ENCODE results near the gene ASB2. TPM values are rescaled to one million over a fixed set of nuclear protein-coding genes. Genes with fewer than 3 reads are reported as not detected.

ASB2 gene
- total RNA-seq, 2 experiments from 2014 or later: 20.7 to 21.1 TPM

- no peak overlapping the region for H3K27ac Mint-ChIP-seq
- H3K36me3 Mint-ChIP-seq (ENCODE audit: low read depth): no peaks in the 10 kb centered on the region
- H3K4me3 Mint-ChIP-seq: no peak overlapping the region
- no peaks in the 10 kb centered on the region for H3K4me1 Mint-ChIP-seq
- no peaks in the 10 kb centered on the region for H3K9me3 Mint-ChIP-seq
- no peak for DNase-seq
- ChIA-PET CTCF (interaction anchor here (1.6 to 2.1 kb wide), 2 partner anchors 9 to 13 kb away, joined by 4 to 8 read pairs; no protein-coding TSS in a partner anchor), POLR2A (no interaction called here)
- no peaks in the 10 kb centered on the region for H3K27me3 Mint-ChIP-seq
Observed at GRCh38 chr14:93926245-93926872, 50.0 kb downstream of the ASB2 start.

- CTCF ChIA-PET: interaction anchor here (0.9 to 2.1 kb wide), 3 partner anchors 10 to 79 kb away, joined by 4 to 5 read pairs (median 5); no protein-coding TSS in a partner anchor
- H3K9me3 Mint-ChIP-seq: no peaks in the 10 kb centered on the region
- POLR2A ChIA-PET: no interaction called here
- H3K4me1 Mint-ChIP-seq: no peaks in the 10 kb centered on the region
- no peak for DNase-seq
- no peaks in the 10 kb centered on the region for H3K36me3 Mint-ChIP-seq (ENCODE audit: low read depth)
- no peak overlapping the region for H3K27ac Mint-ChIP-seq
- H3K4me3 Mint-ChIP-seq: no peak overlapping the region
- no peaks in the 10 kb centered on the region for H3K27me3 Mint-ChIP-seq
Observed at GRCh38 chr14:93925374-93925895, 50.9 kb downstream of the ASB2 start.

- Mint-ChIP-seq H3K27ac (no peak overlapping the region), H3K4me1 (no peaks in the 10 kb centered on the region), H3K27me3 (peaks cover under 1% of the 10 kb centered on the region), H3K4me3 (no peak overlapping the region), H3K9me3 (peaks cover under 1% of the 10 kb centered on the region), H3K36me3 (ENCODE audit: low read depth) (no peaks in the 10 kb centered on the region)
- CTCF ChIA-PET: interaction anchor here (0.9 to 2.1 kb wide), 3 partner anchors 10 to 80 kb away, joined by 4 to 5 read pairs (median 5); no protein-coding TSS in a partner anchor
- DNase-seq: no peak
- POLR2A ChIA-PET: no interaction called here
Observed at GRCh38 chr14:93924592-93925355, 51.6 kb downstream of the ASB2 start.

GRCh38 chr14:93923626-93924025 is 52.7 kb downstream of the ASB2 start:
- Mint-ChIP-seq H3K9me3 (peaks cover 4% of the 10 kb centered on the region), H3K4me3 (no peak overlapping the region), H3K36me3 (ENCODE audit: low read depth) (no peaks in the 10 kb centered on the region), H3K4me1 (no peaks in the 10 kb centered on the region), H3K27me3 (peaks cover 2% of the 10 kb centered on the region), H3K27ac (no peak overlapping the region)
- no peak for DNase-seq
- ChIA-PET POLR2A (no interaction called here), CTCF (interaction anchor here (0.7 to 2.1 kb wide), 5 partner anchors 9 to 81 kb away, joined by 3 to 8 read pairs (median 4); no protein-coding TSS in a partner anchor)

GRCh38 chr14:93921001-93921806 is 55.2 kb downstream of the ASB2 start:
- Mint-ChIP-seq H3K9me3 (peaks cover 6% of the 10 kb centered on the region), H3K4me3 (no peak overlapping the region), H3K27ac (no peak overlapping the region), H3K36me3 (ENCODE audit: low read depth) (no peaks in the 10 kb centered on the region), H3K27me3 (peaks cover 3% of the 10 kb centered on the region), H3K4me1 (no peaks in the 10 kb centered on the region)
- ChIA-PET POLR2A (no interaction called here), CTCF (interaction anchor here (1.3 kb wide), 1 partner anchor 12 kb away, joined by 3 read pairs; no protein-coding TSS in a partner anchor)
- DNase-seq: no peak

- H3K4me3 Mint-ChIP-seq: no peak overlapping the region
- peaks cover 2% of the 10 kb centered on the region for H3K36me3 Mint-ChIP-seq (ENCODE audit: low read depth)
- POLR2A ChIA-PET: no interaction called here
- peaks cover 3% of the 10 kb centered on the region for H3K27me3 Mint-ChIP-seq
- H3K27ac Mint-ChIP-seq: no peak overlapping the region
- no peak for DNase-seq
- peaks cover 13% of the 10 kb centered on the region for H3K4me1 Mint-ChIP-seq
- H3K9me3 Mint-ChIP-seq: peaks cover 21% of the 10 kb centered on the region
- CTCF ChIA-PET: interaction anchor here (1.6 kb wide), 1 partner anchor 23 kb away, joined by 4 read pairs; no protein-coding TSS in a partner anchor
Observed at GRCh38 chr14:93917141-93917540, 59.2 kb downstream of the ASB2 start.

- Mint-ChIP-seq H3K9me3 (peaks cover 21% of the 10 kb centered on the region), H3K4me1 (peaks cover 13% of the 10 kb centered on the region), H3K4me3 (no peak overlapping the region), H3K27ac (no peak overlapping the region), H3K27me3 (peaks cover 3% of the 10 kb centered on the region), H3K36me3 (ENCODE audit: low read depth) (peaks cover 2% of the 10 kb centered on the region)
- POLR2A ChIA-PET: no interaction called here
- CTCF ChIA-PET: interaction anchor here (1.6 kb wide), 1 partner anchor 24 kb away, joined by 4 read pairs; no protein-coding TSS in a partner anchor
- DNase-seq: no peak
Observed at GRCh38 chr14:93916498-93916897, 59.9 kb downstream of the ASB2 start.

GRCh38 chr14:93915800-93916199 is 60.6 kb downstream of the ASB2 start:
- Mint-ChIP-seq H3K27ac (no peak overlapping the region), H3K27me3 (peaks cover 3% of the 10 kb centered on the region), H3K36me3 (ENCODE audit: low read depth) (peaks cover 2% of the 10 kb centered on the region), H3K9me3 (peaks cover 21% of the 10 kb centered on the region), H3K4me3 (no peak overlapping the region), H3K4me1 (peaks cover 13% of the 10 kb centered on the region)
- DNase-seq: no peak
- ChIA-PET POLR2A (no interaction called here), CTCF (interaction anchor here (0.9 to 1.4 kb wide), 2 partner anchors 9 to 23 kb away, joined by 3 to 5 read pairs; no protein-coding TSS in a partner anchor)

GRCh38 chr14:93915070-93915705 is 61.2 kb downstream of the ASB2 start:
- no peak for DNase-seq
- ChIA-PET CTCF (interaction anchor here (0.9 to 1.4 kb wide), 3 partner anchors 8 to 24 kb away, joined by 3 to 5 read pairs (median 3); no protein-coding TSS in a partner anchor), POLR2A (no interaction called here)
- H3K27me3 Mint-ChIP-seq: peaks cover 3% of the 10 kb centered on the region
- H3K4me3 Mint-ChIP-seq: no peak overlapping the region
- peaks cover 13% of the 10 kb centered on the region for H3K4me1 Mint-ChIP-seq
- peaks cover 21% of the 10 kb centered on the region for H3K9me3 Mint-ChIP-seq
- H3K36me3 Mint-ChIP-seq (ENCODE audit: low read depth): peaks cover 2% of the 10 kb centered on the region
- no peak overlapping the region for H3K27ac Mint-ChIP-seq

GRCh38 chr14:93914278-93914677 is 62.1 kb downstream of the ASB2 start:
- Mint-ChIP-seq H3K36me3 (ENCODE audit: low read depth) (peaks cover 2% of the 10 kb centered on the region), H3K4me3 (no peak overlapping the region), H3K4me1 (peaks cover 13% of the 10 kb centered on the region), H3K27me3 (peaks cover 1% of the 10 kb centered on the region), H3K27ac (peak overlapping the region; percentile 59), H3K9me3 (peaks cover 17% of the 10 kb centered on the region)
- peak; percentile 41 for DNase-seq
- POLR2A ChIA-PET: no interaction called here
- CTCF ChIA-PET: interaction anchor here (1.0 kb wide), 1 partner anchor 9 kb away, joined by 3 read pairs; no protein-coding TSS in a partner anchor

GRCh38 chr14:93912782-93913181 is 63.6 kb downstream of the ASB2 start:
- no peak overlapping the region for H3K4me3 Mint-ChIP-seq
- no peak for DNase-seq
- H3K4me1 Mint-ChIP-seq: peaks cover 13% of the 10 kb centered on the region
- no peak overlapping the region for H3K27ac Mint-ChIP-seq
- peaks cover 2% of the 10 kb centered on the region for H3K36me3 Mint-ChIP-seq (ENCODE audit: low read depth)
- CTCF ChIA-PET: interaction anchor here (1.0 kb wide), 1 partner anchor 17 kb away, joined by 3 read pairs; no protein-coding TSS in a partner anchor
- POLR2A ChIA-PET: no interaction called here
- H3K9me3 Mint-ChIP-seq: peaks cover 17% of the 10 kb centered on the region
- peaks cover 1% of the 10 kb centered on the region for H3K27me3 Mint-ChIP-seq
